Measurements from ENCODE around the gene USP9Y. TPM values are rescaled to one million over a fixed set of nuclear protein-coding genes. Genes with fewer than 3 reads are reported as not detected.

Gene USP9Y
- total RNA-seq, 1 donor from 2014 or later, result not detected

GRCh38 chrY:12678111-12678510 lies 22.9 kb upstream of the USP9Y start:
- Histone ChIP-seq H3K27ac (no peak overlapping the region), H3K36me3 (no peaks in the 10 kb centered on the region), H3K4me1 (no peaks in the 10 kb centered on the region), H3K9me3 (no peaks in the 10 kb centered on the region), H3K4me3 (no peak overlapping the region), H3K27me3 (no peaks in the 10 kb centered on the region)
- intact Hi-C loops (cut with DNase I), result no loop called here
- TF ChIP-seq CTCF (IDR thresholded peaks at IDR 0.05), result no peak
- DNase-seq (ENCODE audit: low spot score in 2 of 2), result no peak

- no peak for DNase-seq (ENCODE audit: low spot score in 2 of 2)
- intact Hi-C loops (cut with DNase I), result no loop called here
- H3K4me3 ChIP-seq, result no peak overlapping the region
These were observed 19.5 kb upstream of the USP9Y start for GRCh38 chrY:12681535-12681934.

GRCh38 chrY:12688337-12688736 lies 12.7 kb upstream of the USP9Y start:
- Histone ChIP-seq H3K27ac (no peak overlapping the region), H3K4me1 (no peaks in the 10 kb centered on the region), H3K4me3 (no peak overlapping the region), H3K9me3 (no peaks in the 10 kb centered on the region), H3K36me3 (no peaks in the 10 kb centered on the region), H3K27me3 (no peaks in the 10 kb centered on the region)
- no peak for DNase-seq (ENCODE audit: low spot score in 2 of 2)
- intact Hi-C loops (cut with DNase I), result no loop called here
- TF ChIP-seq CTCF (IDR thresholded peaks at IDR 0.05), result no peak

More at GRCh38 chrY:12681535-12681934, 19.5 kb upstream of the USP9Y start:
- Histone ChIP-seq H3K4me1 (no peaks in the 10 kb centered on the region), H3K36me3 (no peaks in the 10 kb centered on the region), H3K9me3 (no peaks in the 10 kb centered on the region), H3K27ac (no peak overlapping the region), H3K27me3 (no peaks in the 10 kb centered on the region)
- TF ChIP-seq CTCF (IDR thresholded peaks at IDR 0.05), result no peak

- no peaks in the 10 kb centered on the region for H3K4me1 ChIP-seq
- H3K36me3 ChIP-seq, result no peaks in the 10 kb centered on the region
- H3K9me3 ChIP-seq, result no peaks in the 10 kb centered on the region
- DNase-seq (ENCODE audit: low spot score in 2 of 2), result no peak
- no peak overlapping the region for H3K4me3 ChIP-seq
- no peak overlapping the region for H3K27ac ChIP-seq
- TF ChIP-seq CTCF (IDR thresholded peaks at IDR 0.05), result no peak
- intact Hi-C loops (cut with DNase I), result no loop called here
- H3K27me3 ChIP-seq, result no peaks in the 10 kb centered on the region
These were observed 944 bp upstream of the USP9Y start for GRCh38 chrY:12700087-12700486.

GRCh38 chrY:12702174-12702573 lies 1.1 kb downstream of the USP9Y start:
- no peaks in the 10 kb centered on the region for H3K36me3 ChIP-seq
- intact Hi-C loops (cut with DNase I), result no loop called here
- no peaks in the 10 kb centered on the region for H3K27me3 ChIP-seq
- H3K4me1 ChIP-seq, result no peaks in the 10 kb centered on the region
- H3K9me3 ChIP-seq, result no peaks in the 10 kb centered on the region
- H3K27ac ChIP-seq, result no peak overlapping the region
- TF ChIP-seq CTCF (IDR thresholded peaks at IDR 0.05), result no peak
- no peak for DNase-seq (ENCODE audit: low spot score in 2 of 2)
- H3K4me3 ChIP-seq, result no peak overlapping the region

- Histone ChIP-seq H3K27ac (no peak overlapping the region), H3K9me3 (no peaks in the 10 kb centered on the region)
- no peak for TF ChIP-seq CTCF (IDR thresholded peaks at IDR 0.05)
These were observed 9.4 kb downstream of the USP9Y start for GRCh38 chrY:12710460-12710859.

More at GRCh38 chrY:12710460-12710859, 9.4 kb downstream of the USP9Y start:
- no peak for DNase-seq (ENCODE audit: low spot score in 2 of 2)
- intact Hi-C loops (cut with DNase I), result no loop called here
- Histone ChIP-seq H3K4me3 (no peak overlapping the region), H3K4me1 (no peaks in the 10 kb centered on the region), H3K36me3 (no peaks in the 10 kb centered on the region), H3K27me3 (no peaks in the 10 kb centered on the region)
